Activated CD8-positive, alpha-beta T cell treated with anti-CD3 and anti-CD28 coated beads for 36 hours (primary cell): ENCODE results near the gene SNX15. TPM values are rescaled to one million over a fixed set of nuclear protein-coding genes. Genes with fewer than 3 reads are reported as not detected.
A peak's percentile ranks its signal among the peaks of the same experiment; 100 is the strongest.
"Not testable (repeated sequence)": the region's sequence is repeated elsewhere in the genome, so short reads cannot be mapped to it uniquely, and the experiment has no call there.

Experiments
- ATAC-seq: fragments of 200-7000 bp; cut with Tn5 transposase; one replicate; pipeline ENCODE4 v1.10.0; 2021; ENCODE audit warnings: mild to moderate bottlenecking, moderate library complexity
- CTCF ChIA-PET: fragments of 350-600 bp; sonication (Branson Sonifier 250); formaldehyde crosslinking; loops from one replicate; lab custom pipeline; 2021; ENCODE audit warnings: antibody characterized with exemption; lab: Charles Lee
- POLR2A ChIA-PET: fragments of 350-600 bp; sonication (Branson Sonifier 250); formaldehyde crosslinking; loops from one replicate; lab custom pipeline; 2021; ENCODE audit warnings: antibody characterized with exemption; lab: Charles Lee
- DNase-seq: peaks from one replicate; pipeline ENCODE4 v3.0.0-alpha.2; 2020
- H3K27ac Mint-ChIP-seq: one replicate; pipeline ENCODE4 v1.8.0; 2021; ENCODE audit warnings: mild to moderate bottlenecking, mixed read lengths
- H3K27me3 Mint-ChIP-seq: one replicate; pipeline ENCODE4 v1.8.0; 2021; ENCODE audit warnings: mixed read lengths
- H3K36me3 Mint-ChIP-seq: one replicate; pipeline ENCODE4 v1.8.0; 2021; ENCODE audit warnings: low read depth, mixed read lengths
- H3K4me1 Mint-ChIP-seq: one replicate; pipeline ENCODE4 v1.8.0; 2021; ENCODE audit warnings: low read depth, mixed read lengths
- H3K4me3 Mint-ChIP-seq: one replicate; pipeline ENCODE4 v1.8.0; 2021; ENCODE audit warnings: mild to moderate bottlenecking, moderate library complexity, mixed read lengths
- H3K9me3 Mint-ChIP-seq: one replicate; pipeline ENCODE4 v1.8.0; 2021; ENCODE audit warnings: mixed read lengths
- CTCF ChIP-seq: fragments of 200-600 bp; IDR thresholded peaks from one replicate; pipeline ENCODE4 v1.8.0; 2022; ENCODE audit warnings: antibody characterized with exemption, mild to moderate bottlenecking
- intact Hi-C: fragments of 100-400 bp; cut with micrococcal nuclease; formaldehyde crosslinking; loops from one replicate; pipeline ENCODE4 v1.10.0; 2022
- total RNA-seq, 2 experiments: library from RNA; stranded (reverse); gene quantifications; one replicate each; pipeline ENCODE4 v1.2.3, GENCODE V29; 2021

Gene SNX15
- 1 to 10 TPM; 4.7 to 5.7 TPM for total RNA-seq

- POLR2A ChIA-PET: interaction anchor here (0.6 to 4.9 kb wide), 9 partner anchors 10 to 288 kb away, joined by 3 to 38 read pairs (median 4); partner anchors contain the start of genes ARL2, CDCA5 and SAC3D1
- Mint-ChIP-seq H3K4me1 (peaks cover 13% of the 10 kb centered on the region), H3K4me3 (peak within 1 kb of the TSS; percentile 74), H3K27me3 (no peaks in the 10 kb centered on the region), H3K27ac (peak within 1 kb of the TSS; percentile 81), H3K9me3 (no peaks in the 10 kb centered on the region), H3K36me3 (no peaks in the 10 kb centered on the region)
- peak; percentile 80 for TF ChIP-seq CTCF
- DNase-seq (peak; percentile 96), ATAC-seq (peak; percentile 94)
- CTCF ChIA-PET: interaction anchor here (0.9 to 3.7 kb wide), 12 partner anchors 10 to 285 kb away, joined by 3 to 37 read pairs (median 3); partner anchors contain the start of genes ARL2, SAC3D1, VPS51 and ZNHIT2
- intact Hi-C loops: no loop called here
Observed at GRCh38 chr11:65027213-65028067, at the start of gene SNX15. TSS of gene SNX15 (plus strand) at chr11:65027439. CDS start at chr11:65027538, 99 bp downstream.

- H3K36me3 Mint-ChIP-seq, ATAC-seq, H3K27ac Mint-ChIP-seq, H3K4me3 Mint-ChIP-seq, H3K9me3 Mint-ChIP-seq, H3K4me1 Mint-ChIP-seq, intact Hi-C loops, DNase-seq, POLR2A ChIA-PET, CTCF ChIA-PET, H3K27me3 Mint-ChIP-seq: not testable (repeated sequence)
Observed at GRCh38 chr11:64983339-64983738, 43.9 kb upstream of the SNX15 start.

- intact Hi-C loops: no loop called here
- ChIA-PET POLR2A (no interaction called here), CTCF (no interaction called here)
- ATAC-seq: no peak
- DNase-seq: no peak
- Mint-ChIP-seq H3K9me3 (no peaks in the 10 kb centered on the region), H3K36me3 (no peaks in the 10 kb centered on the region), H3K4me1 (peaks cover 6% of the 10 kb centered on the region), H3K4me3 (no peak overlapping the region), H3K27me3 (peaks cover 4% of the 10 kb centered on the region), H3K27ac (no peak overlapping the region)
- TF ChIP-seq CTCF: no peak
Observed at GRCh38 chr11:64987998-64988854, 39.0 kb upstream of the SNX15 start.

GRCh38 chr11:64989416-64989815 lies 37.8 kb upstream of the SNX15 start:
- ATAC-seq (no peak), DNase-seq (no peak)
- TF ChIP-seq CTCF: no peak
- CTCF ChIA-PET: no interaction called here
- POLR2A ChIA-PET: interaction anchor here (0.8 kb wide), 1 partner anchor 17 kb away, joined by 3 read pairs; no protein-coding TSS in a partner anchor
- H3K36me3 Mint-ChIP-seq: no peaks in the 10 kb centered on the region
- H3K9me3 Mint-ChIP-seq: no peaks in the 10 kb centered on the region
- H3K27ac Mint-ChIP-seq: no peak overlapping the region
- peaks cover 5% of the 10 kb centered on the region for H3K27me3 Mint-ChIP-seq
- peaks cover 6% of the 10 kb centered on the region for H3K4me1 Mint-ChIP-seq
- no peak overlapping the region for H3K4me3 Mint-ChIP-seq
- intact Hi-C loops: no loop called here

- H3K27me3 Mint-ChIP-seq: peaks cover 8% of the 10 kb centered on the region
- no peak overlapping the region for H3K4me3 Mint-ChIP-seq
- no peaks in the 10 kb centered on the region for H3K9me3 Mint-ChIP-seq
- H3K36me3 Mint-ChIP-seq: no peaks in the 10 kb centered on the region
- CTCF ChIA-PET: no interaction called here
- ATAC-seq (no peak), DNase-seq (no peak)
- POLR2A ChIA-PET: no interaction called here
- intact Hi-C loops: no loop called here
- no peak for TF ChIP-seq CTCF
- H3K27ac Mint-ChIP-seq: no peak overlapping the region
- peaks cover 6% of the 10 kb centered on the region for H3K4me1 Mint-ChIP-seq
Observed at GRCh38 chr11:64990222-64990923, 36.9 kb upstream of the SNX15 start.
